Measurements from ENCODE around the gene ECE1.

DNA sequence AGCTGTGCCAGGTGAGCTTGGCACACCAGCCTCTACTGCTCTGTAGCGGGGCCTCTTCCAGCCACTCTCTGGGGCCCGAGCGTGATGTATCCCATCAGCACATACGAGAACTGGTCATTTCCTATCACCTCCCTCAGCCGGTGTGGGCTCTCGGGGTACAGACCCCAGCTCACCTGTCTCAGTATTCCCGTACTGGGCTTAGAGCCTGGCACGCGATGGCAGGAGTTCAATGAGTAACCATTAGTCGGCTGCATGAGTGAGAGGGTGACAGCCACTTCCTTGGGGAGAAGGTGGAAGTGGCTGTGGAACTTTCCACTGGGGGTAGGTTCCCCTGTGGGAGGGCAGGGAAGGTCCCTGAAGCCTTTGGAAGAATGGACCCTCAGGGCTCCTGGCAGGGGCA is 46.1 kb downstream of the ECE1 start:
- no peak for TF ChIP-seq POLR2A (IDR thresholded peaks at IDR 0.05)
- TF ChIP-seq, protein P1, sequence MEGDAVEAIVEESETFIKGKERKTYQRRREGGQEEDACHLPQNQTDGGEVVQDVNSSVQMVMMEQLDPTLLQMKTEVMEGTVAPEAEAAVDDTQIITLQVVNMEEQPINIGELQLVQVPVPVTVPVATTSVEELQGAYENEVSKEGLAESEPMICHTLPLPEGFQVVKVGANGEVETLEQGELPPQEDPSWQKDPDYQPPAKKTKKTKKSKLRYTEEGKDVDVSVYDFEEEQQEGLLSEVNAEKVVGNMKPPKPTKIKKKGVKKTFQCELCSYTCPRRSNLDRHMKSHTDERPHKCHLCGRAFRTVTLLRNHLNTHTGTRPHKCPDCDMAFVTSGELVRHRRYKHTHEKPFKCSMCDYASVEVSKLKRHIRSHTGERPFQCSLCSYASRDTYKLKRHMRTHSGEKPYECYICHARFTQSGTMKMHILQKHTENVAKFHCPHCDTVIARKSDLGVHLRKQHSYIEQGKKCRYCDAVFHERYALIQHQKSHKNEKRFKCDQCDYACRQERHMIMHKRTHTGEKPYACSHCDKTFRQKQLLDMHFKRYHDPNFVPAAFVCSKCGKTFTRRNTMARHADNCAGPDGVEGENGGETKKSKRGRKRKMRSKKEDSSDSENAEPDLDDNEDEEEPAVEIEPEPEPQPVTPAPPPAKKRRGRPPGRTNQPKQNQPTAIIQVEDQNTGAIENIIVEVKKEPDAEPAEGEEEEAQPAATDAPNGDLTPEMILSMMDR (IDR thresholded peaks at IDR 0.05): no peak

Measured in heart left ventricle (tissue), 13 donors.